SK-N-SH (cell line): Measurements from ENCODE around the gene CYCS. TPM values are rescaled to one million over a fixed set of nuclear protein-coding genes. Genes with fewer than 3 reads are reported as not detected.

Experiments
- CTCF ChIA-PET: fragments of 300-600, 350-600 bp; formaldehyde crosslinking; extraction: SDS; loops from one replicate; lab custom pipeline; 2021; lab: Yijun Ruan, JAX
- POLR2A ChIA-PET: fragments of 350-600 bp; sonication (Branson Sonifier 250); formaldehyde crosslinking; extraction: SDS; loops from one replicate; lab custom pipeline; 2020; ENCODE audit warnings: antibody characterized with exemption, inconsistent platforms; lab: Yijun Ruan, JAX
- DNase-seq: peaks from one replicate; pipeline ENCODE4 v3.0.0; 2012
- H2AFZ ChIP-seq: fragments of 200-600 bp; sonication (generic); 2 replicates; pipeline ENCODE4 v1.8.1; 2016; ENCODE audit warnings: antibody characterized with exemption, mild to moderate bottlenecking, low read depth
- H3F3A ChIP-seq: fragments of 200-600 bp; sonication (generic); replicated peaks from 2 replicates; pipeline ENCODE3; 2016; ENCODE audit warnings: antibody characterized with exemption, mild to moderate bottlenecking; ENCODE audit not compliant: insufficient read depth
- H3K27ac ChIP-seq, 2 experiments: fragments of 200-500 bp in 1 of 2; fragments of 200-600 bp in 1 of 2; sonication (Bioruptor generic) in 1 of 2; sonication (generic), shearing (Covaris generic) in 1 of 2; 2 replicates each; pipeline versions ENCODE4 v1.5.1 to v1.6.1; 2014 to 2016; ENCODE audit warnings: low read depth in 2 of 2, inconsistent platforms in 1 of 2, low read length in 1 of 2, mild to moderate bottlenecking in 1 of 2, mixed read lengths in 1 of 2
- H3K27me3 ChIP-seq: fragments of 200-600 bp; sonication (generic), shearing (Covaris generic); 2 replicates; pipeline ENCODE4 v1.6.1; 2016; ENCODE audit warnings: mixed run types; ENCODE audit not compliant: insufficient read depth
- H3K36me3 ChIP-seq, 2 experiments: fragments of 200-500 bp in 1 of 2; fragments of 200-600 bp in 1 of 2; sonication (Bioruptor generic) in 1 of 2; sonication (generic) in 1 of 2; replicated peaks in 1 of 2; 2 replicates each; pipeline versions ENCODE3 to v1.5.1; 2014 to 2016; ENCODE audit warnings: low read length in 1 of 2, mild to moderate bottlenecking in 1 of 2; ENCODE audit not compliant: insufficient read depth in 2 of 2, control insufficient read depth in 1 of 2
- H3K4me1 ChIP-seq, 2 experiments: fragments of 200-500 bp in 1 of 2; fragments of 200-600 bp in 1 of 2; sonication (Bioruptor generic) in 1 of 2; sonication (generic), shearing (Covaris generic) in 1 of 2; 2 replicates each; pipeline versions ENCODE4 v1.5.1 to v1.6.1; 2014 to 2016; ENCODE audit warnings: low read depth in 1 of 2, low read length in 1 of 2, mixed run types in 1 of 2; ENCODE audit not compliant: insufficient read depth in 2 of 2, control insufficient read depth in 1 of 2
- H3K4me2 ChIP-seq: fragments of 200-600 bp; sonication (generic), shearing (Covaris generic); 2 replicates; pipeline ENCODE4 v1.6.1; 2017; ENCODE audit warnings: mixed run types
- H3K4me3 ChIP-seq, 2 experiments: fragments of 200-500 bp in 1 of 2; fragments of 200-600 bp in 1 of 2; sonication (Bioruptor generic) in 1 of 2; sonication (generic), shearing (Covaris generic) in 1 of 2; 2 replicates each; pipeline versions ENCODE4 v1.5.1 to v1.8.1; 2014 to 2016; ENCODE audit warnings: low read depth in 2 of 2, inconsistent platforms in 1 of 2, low read length in 1 of 2, mild to moderate bottlenecking in 1 of 2, mixed read lengths in 1 of 2, moderate library complexity in 1 of 2
- H3K79me2 ChIP-seq: fragments of 200-600 bp; sonication (generic); 2 replicates; pipeline ENCODE4 v1.8.1; 2017; ENCODE audit warnings: mild to moderate bottlenecking; ENCODE audit not compliant: insufficient read depth
- H3K9ac ChIP-seq: fragments of 200-600 bp; sonication (generic); 2 replicates; pipeline ENCODE4 v1.6.1; 2017; ENCODE audit warnings: mixed run types
- H3K9me2 ChIP-seq: fragments of 200-600 bp; sonication (generic); 2 replicates; pipeline ENCODE4 v1.6.1; 2017; ENCODE audit warnings: mixed run types
- H3K9me3 ChIP-seq: fragments of 200-600 bp; sonication (generic); 2 replicates; pipeline ENCODE4 v1.6.1; 2017; ENCODE audit warnings: mixed run types, mild to moderate bottlenecking, moderate library complexity
- H4K20me1 ChIP-seq: fragments of 200-600 bp; sonication (generic); 2 replicates; pipeline ENCODE4 v1.6.1; 2017; ENCODE audit warnings: mild to moderate bottlenecking, mixed run types; ENCODE audit not compliant: insufficient read depth
- CHD2 ChIP-seq: fragments of 150-350 bp; IDR thresholded peaks from 2 replicates; pipeline ENCODE4 v1.6.1; 2018; ENCODE audit warnings: low read length; ENCODE audit not compliant: partially characterized antibody
- ELF1 ChIP-seq: IDR thresholded peaks from 2 replicates; pipeline ENCODE4 v1.4.0; 2012
- FOXJ3 ChIP-seq: sonication (generic); formaldehyde crosslinking; IDR thresholded peaks from 2 replicates; pipeline ENCODE4 v1.5.1; 2020; ENCODE audit warnings: mild to moderate bottlenecking, missing genetic modification reagents
- GATA2 ChIP-seq: sonication (generic); formaldehyde crosslinking; IDR thresholded peaks from 2 replicates; pipeline ENCODE4 v1.5.0; 2020; ENCODE audit warnings: mild to moderate bottlenecking, missing genetic modification reagents
- MEF2A ChIP-seq: IDR thresholded peaks from 2 replicates; pipeline ENCODE4 v1.4.0; 2012; ENCODE audit warnings: low read depth, borderline replicate concordance
- NRF1 ChIP-seq: IDR thresholded peaks from 2 replicates; pipeline ENCODE4 v1.6.1; 2012; ENCODE audit warnings: low read depth, mild to moderate bottlenecking, low read length
- RAD21 ChIP-seq: IDR thresholded peaks from 2 replicates; pipeline ENCODE4 v1.6.1; 2012; ENCODE audit warnings: mild to moderate bottlenecking, low read length
- RCOR1 ChIP-seq: fragments of 150-350 bp; IDR thresholded peaks from 2 replicates; pipeline ENCODE4 v1.6.1; 2017; ENCODE audit warnings: antibody characterized with exemption, low read length
- SIN3A ChIP-seq: IDR thresholded peaks from 2 replicates; pipeline ENCODE4 v1.6.1; 2012; ENCODE audit warnings: low read depth, mild to moderate bottlenecking, low read length, moderate library complexity, borderline replicate concordance
- SMC3 ChIP-seq: IDR thresholded peaks from 2 replicates; pipeline ENCODE4 v1.6.1; 2012; ENCODE audit warnings: low read depth, low read length, improper control_type of control experiment
- TCF12 ChIP-seq: IDR thresholded peaks from 2 replicates; pipeline ENCODE4 v1.4.0; 2012
- YY1 ChIP-seq: IDR thresholded peaks from 2 replicates; pipeline ENCODE4 v1.4.0; 2012; ENCODE audit warnings: low read depth, mild to moderate bottlenecking
- WGBS: methylation state at CpG from one replicate; pipeline ENCODE4 v1.1.6; 2017; ENCODE audit warnings: low lambda C conversion rate; 5-methylcytosine and 5-hydroxymethylcytosine counted together
- polyA plus RNA-seq, 3 experiments: library from polyadenylated mRNA; depleted of rRNA; stranded (reverse); fragments of >200 nt; gene quantifications; 2 replicates each; pipeline ENCODE4 v1.2.3, GENCODE V29; 2012
- TF ChIP-seq, protein P1 (sequence below): IDR thresholded peaks from 2 replicates; pipeline ENCODE4 v1.4.0; 2012; ENCODE audit warnings: low read depth, borderline replicate concordance
- TF ChIP-seq, protein P2 (sequence below): IDR thresholded peaks from 2 replicates; pipeline ENCODE4 v1.4.0; 2012; ENCODE audit warnings: low read depth, borderline replicate concordance
- TF ChIP-seq, protein P3 (sequence below): IDR thresholded peaks from 2 replicates; pipeline ENCODE4 v1.6.1; 2012; ENCODE audit warnings: mild to moderate bottlenecking, low read depth, low read length, moderate library complexity
- TF ChIP-seq, protein P4 (sequence below): fragments of 150-350 bp; IDR thresholded peaks from 2 replicates; pipeline ENCODE4 v1.6.1; 2016; ENCODE audit warnings: mild to moderate bottlenecking, low read depth, low read length

The CYCS gene
- polyA plus RNA-seq, 1 of the 3 experiments (the other 2 are of a cell fraction): 22.9 TPM

DNA sequence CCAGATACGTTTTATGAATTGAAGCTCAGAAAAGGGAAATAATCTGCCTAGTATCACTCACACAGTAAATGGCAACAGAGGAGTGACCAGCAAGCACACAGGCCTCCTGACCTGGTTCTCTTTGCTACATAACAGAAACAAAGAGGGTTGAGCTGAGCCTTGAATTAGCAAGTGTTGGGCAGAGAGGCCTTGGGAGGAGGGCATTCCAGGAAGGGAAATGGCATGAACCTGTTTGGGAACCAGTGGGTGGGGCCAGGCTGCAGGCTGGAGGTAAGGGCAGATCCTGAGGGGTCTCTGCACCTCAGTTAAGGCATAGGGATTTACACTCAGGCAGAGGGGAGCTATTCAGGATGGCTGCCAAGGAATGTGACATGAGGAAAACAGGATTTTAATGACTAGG, 24.8 kb upstream of the CYCS start:
- Histone ChIP-seq H3K4me1 (no peaks in the 10 kb centered on the region), H3F3A (no peaks in the 10 kb centered on the region), H3K27ac (no peak overlapping the region), H3K27me3 (no peaks in the 10 kb centered on the region), H3K4me3 (no peak overlapping the region), H3K9me3 (no peaks in the 10 kb centered on the region), H2AFZ (0 out of 2 replicates have a peak overlapping the region, but pooled peaks have one; percentile 17), H3K79me2 (no peaks in the 10 kb centered on the region), H3K9ac (no peak overlapping the region), H3K4me2 (no peak overlapping the region), H3K9me2 (no peaks in the 10 kb centered on the region), H4K20me1 (no peaks in the 10 kb centered on the region), H3K36me3 (no peaks in the 10 kb centered on the region)
- no peak for TF ChIP-seq NRF1
- ChIA-PET POLR2A (no interaction called here), CTCF (interaction anchor here (1.4 to 3.5 kb wide), 4 partner anchors 10 to 31 kb away, joined by 3 to 24 read pairs (median 8); partner anchors contain the start of gene CYCS)
- 79% methylated on average over 1 of the region's 1 CpG for WGBS
- DNase-seq: no peak

DNA sequence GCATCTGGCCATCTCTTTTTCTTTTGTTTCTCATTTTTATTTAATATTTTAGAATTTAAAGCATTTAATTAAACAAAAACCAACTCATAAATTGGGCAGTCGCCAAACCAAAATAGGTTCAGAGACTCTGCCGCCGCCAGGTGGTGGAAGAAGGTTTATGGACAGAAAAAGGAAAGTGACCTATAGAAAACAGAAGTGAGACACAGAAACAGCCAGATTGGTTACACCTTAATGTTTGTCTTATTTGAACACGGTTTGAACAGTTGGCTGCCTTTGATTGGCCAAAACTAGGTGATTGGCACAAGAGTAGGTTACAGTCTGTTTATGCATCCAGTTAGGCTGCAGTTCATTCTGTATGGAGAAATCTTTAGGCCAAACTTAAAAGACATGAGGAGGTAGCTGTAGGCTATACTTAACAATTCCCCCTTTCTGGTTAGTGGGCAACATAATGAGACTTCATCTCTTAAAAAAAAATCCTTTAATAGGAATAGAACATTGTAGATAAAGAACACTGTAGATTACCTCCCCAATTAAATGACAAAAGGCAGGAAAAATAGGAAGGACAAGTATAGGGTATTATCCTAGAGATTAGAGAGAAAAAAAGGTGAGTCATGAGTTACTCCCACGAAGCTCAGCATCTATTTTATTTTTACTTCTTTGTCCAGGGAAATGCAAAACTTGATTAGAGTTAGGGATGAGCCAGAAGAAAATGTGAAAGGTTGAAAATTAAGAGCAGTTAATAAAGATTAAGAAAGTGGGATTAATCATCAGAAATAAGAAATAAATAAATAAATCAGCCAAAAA, 23.9 kb upstream of the CYCS start:
- Histone ChIP-seq H3K36me3 (no peaks in the 10 kb centered on the region), H3K27me3 (no peaks in the 10 kb centered on the region), H3K9me3 (no peaks in the 10 kb centered on the region), H4K20me1 (no peaks in the 10 kb centered on the region), H3K4me3 (no peak overlapping the region), H2AFZ (peak overlapping the region; percentile 17; the same call in 1 of the 2 replicates), H3K9ac (no peak overlapping the region), H3K27ac (no peak overlapping the region), H3K4me2 (no peak overlapping the region), H3K9me2 (no peaks in the 10 kb centered on the region), H3K4me1 (no peaks in the 10 kb centered on the region), H3F3A (no peaks in the 10 kb centered on the region), H3K79me2 (no peaks in the 10 kb centered on the region)
- 79% methylated on average over 5 of the region's 5 CpGs for WGBS
- DNase-seq: no peak
- TF ChIP-seq RCOR1 (no peak), CHD2 (no peak), RAD21 (no peak), TCF12 (no peak), NRF1 (no peak), GATA2 (CRISPR knock-in tag) (no peak), YY1 (no peak), ELF1 (no peak), FOXJ3 (CRISPR knock-in tag) (no peak), SIN3A (no peak), MEF2A (no peak), SMC3 (no peak)
- TF ChIP-seq, protein P1, sequence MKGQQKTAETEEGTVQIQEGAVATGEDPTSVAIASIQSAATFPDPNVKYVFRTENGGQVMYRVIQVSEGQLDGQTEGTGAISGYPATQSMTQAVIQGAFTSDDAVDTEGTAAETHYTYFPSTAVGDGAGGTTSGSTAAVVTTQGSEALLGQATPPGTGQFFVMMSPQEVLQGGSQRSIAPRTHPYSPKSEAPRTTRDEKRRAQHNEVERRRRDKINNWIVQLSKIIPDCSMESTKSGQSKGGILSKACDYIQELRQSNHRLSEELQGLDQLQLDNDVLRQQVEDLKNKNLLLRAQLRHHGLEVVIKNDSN: no peak
- TF ChIP-seq, protein P2, sequence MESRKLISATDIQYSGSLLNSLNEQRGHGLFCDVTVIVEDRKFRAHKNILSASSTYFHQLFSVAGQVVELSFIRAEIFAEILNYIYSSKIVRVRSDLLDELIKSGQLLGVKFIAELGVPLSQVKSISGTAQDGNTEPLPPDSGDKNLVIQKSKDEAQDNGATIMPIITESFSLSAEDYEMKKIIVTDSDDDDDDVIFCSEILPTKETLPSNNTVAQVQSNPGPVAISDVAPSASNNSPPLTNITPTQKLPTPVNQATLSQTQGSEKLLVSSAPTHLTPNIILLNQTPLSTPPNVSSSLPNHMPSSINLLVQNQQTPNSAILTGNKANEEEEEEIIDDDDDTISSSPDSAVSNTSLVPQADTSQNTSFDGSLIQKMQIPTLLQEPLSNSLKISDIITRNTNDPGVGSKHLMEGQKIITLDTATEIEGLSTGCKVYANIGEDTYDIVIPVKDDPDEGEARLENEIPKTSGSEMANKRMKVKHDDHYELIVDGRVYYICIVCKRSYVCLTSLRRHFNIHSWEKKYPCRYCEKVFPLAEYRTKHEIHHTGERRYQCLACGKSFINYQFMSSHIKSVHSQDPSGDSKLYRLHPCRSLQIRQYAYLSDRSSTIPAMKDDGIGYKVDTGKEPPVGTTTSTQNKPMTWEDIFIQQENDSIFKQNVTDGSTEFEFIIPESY: no peak
- TF ChIP-seq, protein P3, sequence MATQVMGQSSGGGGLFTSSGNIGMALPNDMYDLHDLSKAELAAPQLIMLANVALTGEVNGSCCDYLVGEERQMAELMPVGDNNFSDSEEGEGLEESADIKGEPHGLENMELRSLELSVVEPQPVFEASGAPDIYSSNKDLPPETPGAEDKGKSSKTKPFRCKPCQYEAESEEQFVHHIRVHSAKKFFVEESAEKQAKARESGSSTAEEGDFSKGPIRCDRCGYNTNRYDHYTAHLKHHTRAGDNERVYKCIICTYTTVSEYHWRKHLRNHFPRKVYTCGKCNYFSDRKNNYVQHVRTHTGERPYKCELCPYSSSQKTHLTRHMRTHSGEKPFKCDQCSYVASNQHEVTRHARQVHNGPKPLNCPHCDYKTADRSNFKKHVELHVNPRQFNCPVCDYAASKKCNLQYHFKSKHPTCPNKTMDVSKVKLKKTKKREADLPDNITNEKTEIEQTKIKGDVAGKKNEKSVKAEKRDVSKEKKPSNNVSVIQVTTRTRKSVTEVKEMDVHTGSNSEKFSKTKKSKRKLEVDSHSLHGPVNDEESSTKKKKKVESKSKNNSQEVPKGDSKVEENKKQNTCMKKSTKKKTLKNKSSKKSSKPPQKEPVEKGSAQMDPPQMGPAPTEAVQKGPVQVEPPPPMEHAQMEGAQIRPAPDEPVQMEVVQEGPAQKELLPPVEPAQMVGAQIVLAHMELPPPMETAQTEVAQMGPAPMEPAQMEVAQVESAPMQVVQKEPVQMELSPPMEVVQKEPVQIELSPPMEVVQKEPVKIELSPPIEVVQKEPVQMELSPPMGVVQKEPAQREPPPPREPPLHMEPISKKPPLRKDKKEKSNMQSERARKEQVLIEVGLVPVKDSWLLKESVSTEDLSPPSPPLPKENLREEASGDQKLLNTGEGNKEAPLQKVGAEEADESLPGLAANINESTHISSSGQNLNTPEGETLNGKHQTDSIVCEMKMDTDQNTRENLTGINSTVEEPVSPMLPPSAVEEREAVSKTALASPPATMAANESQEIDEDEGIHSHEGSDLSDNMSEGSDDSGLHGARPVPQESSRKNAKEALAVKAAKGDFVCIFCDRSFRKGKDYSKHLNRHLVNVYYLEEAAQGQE: no peak
- TF ChIP-seq, protein P4, sequence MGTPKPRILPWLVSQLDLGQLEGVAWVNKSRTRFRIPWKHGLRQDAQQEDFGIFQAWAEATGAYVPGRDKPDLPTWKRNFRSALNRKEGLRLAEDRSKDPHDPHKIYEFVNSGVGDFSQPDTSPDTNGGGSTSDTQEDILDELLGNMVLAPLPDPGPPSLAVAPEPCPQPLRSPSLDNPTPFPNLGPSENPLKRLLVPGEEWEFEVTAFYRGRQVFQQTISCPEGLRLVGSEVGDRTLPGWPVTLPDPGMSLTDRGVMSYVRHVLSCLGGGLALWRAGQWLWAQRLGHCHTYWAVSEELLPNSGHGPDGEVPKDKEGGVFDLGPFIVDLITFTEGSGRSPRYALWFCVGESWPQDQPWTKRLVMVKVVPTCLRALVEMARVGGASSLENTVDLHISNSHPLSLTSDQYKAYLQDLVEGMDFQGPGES: no peak
- ChIA-PET CTCF (interaction anchor here (1.4 to 3.5 kb wide), 4 partner anchors 9 to 51 kb away, joined by 3 to 24 read pairs (median 8); partner anchors contain the start of gene CYCS), POLR2A (no interaction called here)
